ENCODE measurements around the gene GMFB. TPM values are rescaled to one million over a fixed set of nuclear protein-coding genes. Genes with fewer than 3 reads are reported as not detected.
"Not testable (repeated sequence)": the region's sequence is repeated elsewhere in the genome, so short reads cannot be mapped to it uniquely, and the experiment has no call there.

GMFB gene
- total and polyA plus RNA-seq, 9 donors: 36.0 to 66.2 (median 50.4) TPM

DNA sequence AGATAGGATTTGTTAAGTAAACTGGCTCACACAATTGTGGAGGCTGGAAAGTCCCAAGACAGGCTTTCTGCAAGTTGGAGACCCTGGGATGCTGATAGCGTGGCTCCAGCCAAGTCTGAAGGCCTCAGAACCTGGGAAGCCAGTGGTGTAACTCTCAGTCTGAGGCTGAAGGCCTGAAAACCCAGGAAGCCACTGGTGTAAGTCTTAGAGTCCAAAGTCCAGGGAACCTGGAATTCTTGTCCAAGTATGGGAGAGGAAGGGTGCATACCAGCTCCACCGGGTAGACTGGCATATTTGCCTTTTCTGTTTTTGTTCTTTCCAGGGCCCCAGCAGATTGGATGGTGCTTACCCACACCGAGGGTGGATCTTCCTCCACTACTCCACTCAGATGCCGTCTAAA, 18.1 kb downstream of the GMFB start:
- peaks cover 8% of the 10 kb centered on the region for H3K4me1 ChIP-seq (ENCODE audit: control insufficient read depth, insufficient read depth, low read length)
- H3K9me3 ChIP-seq (replicated peaks; ENCODE audit: control insufficient read depth, low read depth, low read length): peaks cover 5% of the 10 kb centered on the region
- no peak overlapping the region for H3K27ac ChIP-seq (ENCODE audit: low read length)
- WGBS (ENCODE audit: insufficient coverage): 82% methylated on average over 2 of the region's 4 CpGs
- no peak for DNase-seq
- no peak overlapping the region for H3K4me3 ChIP-seq (ENCODE audit: low read length)
- peaks cover 7% of the 10 kb centered on the region for H3K36me3 ChIP-seq (ENCODE audit: control insufficient read depth, insufficient read depth, low read length)
- H3K27me3 ChIP-seq (ENCODE audit: control insufficient read depth, insufficient read depth, low read length): no peaks in the 10 kb centered on the region

- no peak for DNase-seq
- no peak overlapping the region for H3K27ac ChIP-seq (ENCODE audit: low read length)
- no peaks in the 10 kb centered on the region for H3K27me3 ChIP-seq (ENCODE audit: control insufficient read depth, insufficient read depth, low read length)
- peaks cover 5% of the 10 kb centered on the region for H3K9me3 ChIP-seq (replicated peaks; ENCODE audit: control insufficient read depth, low read depth, low read length)
- H3K36me3 ChIP-seq (ENCODE audit: control insufficient read depth, insufficient read depth, low read length): peaks cover 2% of the 10 kb centered on the region
- H3K4me1 ChIP-seq (ENCODE audit: control insufficient read depth, insufficient read depth, low read length): peaks cover 8% of the 10 kb centered on the region
- H3K4me3 ChIP-seq (ENCODE audit: low read length): no peak overlapping the region
Observed at GRCh38 chr14:54467280-54467679, 21.5 kb downstream of the GMFB start.

DNA sequence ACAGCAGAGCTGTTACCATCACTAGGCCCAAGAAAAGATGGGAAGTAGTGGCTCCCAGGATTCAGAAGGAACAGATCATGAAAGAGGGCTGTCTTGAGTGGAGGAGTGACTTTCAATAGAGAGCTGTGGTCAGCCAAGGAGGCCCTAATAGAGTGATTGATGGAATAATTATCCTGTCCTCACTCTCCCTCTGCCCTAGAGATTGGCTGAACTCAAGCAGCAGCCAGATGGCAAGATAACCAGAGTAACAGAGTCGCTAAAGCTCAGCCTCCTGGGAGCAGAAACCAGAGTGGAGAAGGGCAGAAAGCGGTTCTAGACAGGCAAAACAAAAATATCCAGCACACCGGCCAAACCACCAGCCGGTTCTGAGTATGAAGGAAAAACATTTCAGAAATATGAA, 23.1 kb downstream of the GMFB start:
- no peak for DNase-seq
- peaks cover 2% of the 10 kb centered on the region for H3K4me1 ChIP-seq (ENCODE audit: control insufficient read depth, insufficient read depth, low read length)
- no CpG with 5 or more reads among the region's 4 CpGs for WGBS (ENCODE audit: insufficient coverage)
- H3K9me3 ChIP-seq (replicated peaks; ENCODE audit: control insufficient read depth, low read depth, low read length): peaks cover 5% of the 10 kb centered on the region
- H3K27me3 ChIP-seq (ENCODE audit: control insufficient read depth, insufficient read depth, low read length): no peaks in the 10 kb centered on the region
- no peaks in the 10 kb centered on the region for H3K36me3 ChIP-seq (ENCODE audit: control insufficient read depth, insufficient read depth, low read length)
- no peak overlapping the region for H3K4me3 ChIP-seq (ENCODE audit: low read length)
- H3K27ac ChIP-seq (ENCODE audit: low read length): no peak overlapping the region

DNA sequence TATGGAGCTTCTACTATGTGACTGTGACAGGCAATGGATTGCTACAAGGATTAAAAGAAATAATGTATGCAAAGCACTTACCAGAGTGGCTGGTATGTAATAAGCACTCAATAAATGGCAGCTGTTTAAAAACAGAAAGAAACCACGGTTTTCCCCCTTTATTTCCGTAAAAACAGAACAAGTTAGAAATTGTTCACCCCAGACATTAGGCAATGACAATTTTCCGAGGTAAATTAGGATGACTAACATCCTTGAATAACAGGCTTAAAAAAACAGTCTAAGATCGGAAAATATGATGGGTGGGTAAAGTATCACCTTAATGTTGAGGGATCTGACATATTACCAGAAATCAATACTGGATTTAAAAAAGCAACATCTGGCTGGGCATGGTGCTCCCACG, 26.7 kb downstream of the GMFB start:
- no peaks in the 10 kb centered on the region for H3K4me1 ChIP-seq (ENCODE audit: control insufficient read depth, insufficient read depth, low read length)
- H3K27ac ChIP-seq (ENCODE audit: low read length): no peak overlapping the region
- H3K27me3 ChIP-seq (ENCODE audit: control insufficient read depth, insufficient read depth, low read length): no peaks in the 10 kb centered on the region
- no peak for DNase-seq
- no peaks in the 10 kb centered on the region for H3K36me3 ChIP-seq (ENCODE audit: control insufficient read depth, insufficient read depth, low read length)
- H3K9me3 ChIP-seq (replicated peaks; ENCODE audit: control insufficient read depth, low read depth, low read length): peaks cover 4% of the 10 kb centered on the region
- WGBS (ENCODE audit: insufficient coverage): no CpG with 5 or more reads among the region's 5 CpGs
- no peak overlapping the region for H3K4me3 ChIP-seq (ENCODE audit: low read length)

GRCh38 chr14:54459106-54459505, 29.7 kb downstream of the GMFB start:
- H3K36me3 ChIP-seq (ENCODE audit: control insufficient read depth, insufficient read depth, low read length): no peaks in the 10 kb centered on the region
- DNase-seq: no peak
- no peaks in the 10 kb centered on the region for H3K27me3 ChIP-seq (ENCODE audit: control insufficient read depth, insufficient read depth, low read length)
- H3K4me1 ChIP-seq (ENCODE audit: control insufficient read depth, insufficient read depth, low read length): no peaks in the 10 kb centered on the region
- no peak overlapping the region for H3K27ac ChIP-seq (ENCODE audit: low read length)
- H3K9me3 ChIP-seq (replicated peaks; ENCODE audit: control insufficient read depth, low read depth, low read length): peaks cover 4% of the 10 kb centered on the region
- 87% methylated on average over 3 of the region's 3 CpGs for WGBS (ENCODE audit: insufficient coverage)
- no peak overlapping the region for H3K4me3 ChIP-seq (ENCODE audit: low read length)

DNA sequence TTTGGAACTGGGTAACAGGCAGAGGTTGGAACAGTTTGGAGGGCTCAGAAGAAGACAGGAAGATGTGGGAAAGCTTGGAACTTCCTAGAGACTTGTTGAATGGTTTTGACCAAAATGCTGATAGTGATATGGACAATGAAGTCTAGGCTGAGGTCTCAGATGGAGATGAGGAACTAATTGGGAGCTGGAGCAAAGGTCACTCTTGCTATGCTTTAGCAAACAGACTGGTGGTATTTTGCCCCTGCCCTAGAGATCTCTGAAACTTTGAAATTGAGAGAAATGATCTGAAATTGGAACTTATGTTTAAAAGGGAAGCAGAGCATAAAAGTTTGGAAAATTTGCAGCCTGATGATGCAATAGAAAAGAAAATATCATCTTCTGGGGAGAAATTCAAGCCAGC, 30.2 kb downstream of the GMFB start:
- not testable (repeated sequence) for H3K27ac ChIP-seq (ENCODE audit: low read length); H3K36me3 ChIP-seq (ENCODE audit: control insufficient read depth, insufficient read depth, low read length); H3K4me3 ChIP-seq (ENCODE audit: low read length); H3K4me1 ChIP-seq (ENCODE audit: control insufficient read depth, insufficient read depth, low read length); H3K9me3 ChIP-seq (replicated peaks; ENCODE audit: control insufficient read depth, low read depth, low read length); H3K27me3 ChIP-seq (ENCODE audit: control insufficient read depth, insufficient read depth, low read length); DNase-seq

DNA sequence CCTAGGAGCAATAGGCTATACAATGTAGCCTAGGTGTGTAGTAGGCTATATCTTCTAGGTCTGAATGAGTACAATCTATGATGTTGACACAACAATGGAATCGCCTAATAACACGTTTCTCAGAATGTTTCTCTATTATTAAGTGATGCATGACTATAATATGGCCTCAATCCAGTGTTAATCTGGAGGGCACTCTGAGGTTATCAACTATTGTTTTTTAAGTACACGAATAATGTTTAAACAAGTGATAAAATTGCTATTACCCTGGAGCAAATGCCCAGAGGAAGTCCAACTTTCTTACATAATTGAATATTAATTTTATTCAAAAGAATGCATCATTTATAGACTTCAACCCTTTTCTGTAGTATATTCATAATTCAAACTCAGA, 31.2 kb downstream of the GMFB start:
- H3K27me3 ChIP-seq (ENCODE audit: control insufficient read depth, insufficient read depth, low read length): no peaks in the 10 kb centered on the region
- no CpG with 5 or more reads among the region's 3 CpGs for WGBS (ENCODE audit: insufficient coverage)
- no peaks in the 10 kb centered on the region for H3K36me3 ChIP-seq (ENCODE audit: control insufficient read depth, insufficient read depth, low read length)
- H3K27ac ChIP-seq (ENCODE audit: low read length): no peak overlapping the region
- no peaks in the 10 kb centered on the region for H3K4me1 ChIP-seq (ENCODE audit: control insufficient read depth, insufficient read depth, low read length)
- peaks cover 4% of the 10 kb centered on the region for H3K9me3 ChIP-seq (replicated peaks; ENCODE audit: control insufficient read depth, low read depth, low read length)
- no peak for DNase-seq
- no peak overlapping the region for H3K4me3 ChIP-seq (ENCODE audit: low read length)

- H3K27me3 ChIP-seq (ENCODE audit: control insufficient read depth, insufficient read depth, low read length); H3K4me1 ChIP-seq (ENCODE audit: control insufficient read depth, insufficient read depth, low read length); H3K27ac ChIP-seq (ENCODE audit: low read length); H3K36me3 ChIP-seq (ENCODE audit: control insufficient read depth, insufficient read depth, low read length); H3K9me3 ChIP-seq (replicated peaks; ENCODE audit: control insufficient read depth, low read depth, low read length); DNase-seq; H3K4me3 ChIP-seq (ENCODE audit: low read length): not testable (repeated sequence)
- WGBS (ENCODE audit: insufficient coverage): no CpG with 5 or more reads among the region's 1 CpG
Observed at GRCh38 chr14:54456820-54457608, 31.8 kb downstream of the GMFB start.

- Histone ChIP-seq H3K36me3 (ENCODE audit: control insufficient read depth, insufficient read depth, low read length) (no peaks in the 10 kb centered on the region), H3K4me3 (ENCODE audit: low read length) (no peak overlapping the region), H3K9me3 (replicated peaks; ENCODE audit: control insufficient read depth, low read depth, low read length) (peaks cover 4% of the 10 kb centered on the region), H3K27ac (ENCODE audit: low read length) (no peak overlapping the region), H3K4me1 (ENCODE audit: control insufficient read depth, insufficient read depth, low read length) (no peaks in the 10 kb centered on the region), H3K27me3 (ENCODE audit: control insufficient read depth, insufficient read depth, low read length) (no peaks in the 10 kb centered on the region)
- no peak for DNase-seq
- no CpG with 5 or more reads among the region's 1 CpG for WGBS (ENCODE audit: insufficient coverage)
Observed at GRCh38 chr14:54455363-54455762, 33.4 kb downstream of the GMFB start.

DNA sequence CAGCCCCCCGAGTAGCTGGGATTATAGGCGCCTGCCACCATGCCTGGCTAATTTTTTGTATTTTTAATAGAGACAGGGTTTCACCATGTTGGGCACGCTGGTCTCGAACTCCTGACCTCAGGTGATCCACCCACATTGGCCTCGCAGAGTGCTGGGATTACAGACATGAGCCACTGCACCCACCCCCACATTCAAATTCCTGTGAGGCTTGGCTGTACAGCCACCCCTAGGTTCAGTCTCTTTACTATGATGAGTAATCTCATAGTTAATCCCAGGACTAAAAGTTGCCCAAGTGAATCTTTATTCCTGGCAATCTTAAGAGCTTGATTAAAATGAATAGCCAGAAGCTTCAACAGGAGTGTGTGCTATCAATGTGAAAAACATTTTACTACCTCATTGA, 34.8 kb downstream of the GMFB start:
- H3K9me3 ChIP-seq (replicated peaks; ENCODE audit: control insufficient read depth, low read depth, low read length); H3K27me3 ChIP-seq (ENCODE audit: control insufficient read depth, insufficient read depth, low read length); H3K27ac ChIP-seq (ENCODE audit: low read length); DNase-seq; H3K36me3 ChIP-seq (ENCODE audit: control insufficient read depth, insufficient read depth, low read length); H3K4me1 ChIP-seq (ENCODE audit: control insufficient read depth, insufficient read depth, low read length); H3K4me3 ChIP-seq (ENCODE audit: low read length): not testable (repeated sequence)
- WGBS (ENCODE audit: insufficient coverage): 80% methylated on average over 1 of the region's 5 CpGs

DNA sequence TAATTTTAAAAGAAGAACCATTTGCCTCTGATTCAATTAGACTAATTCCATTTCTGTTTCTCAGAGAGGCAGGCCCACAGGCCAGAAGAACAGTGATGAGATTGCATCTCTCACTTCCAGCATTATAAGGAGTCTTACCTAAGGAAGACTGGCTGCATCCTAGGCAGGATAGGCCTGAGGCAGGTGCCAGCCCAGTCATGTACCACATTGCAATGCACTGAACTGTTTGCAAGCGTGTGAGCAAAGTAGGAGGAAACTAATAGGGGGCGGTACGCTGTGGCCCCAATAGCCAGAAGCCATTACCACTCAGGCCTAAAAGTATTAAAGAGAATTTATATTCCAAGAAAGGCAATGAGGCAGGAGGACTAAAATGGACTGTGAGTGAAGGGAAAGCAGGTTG, 35.5 kb downstream of the GMFB start:
- no peaks in the 10 kb centered on the region for H3K27me3 ChIP-seq (ENCODE audit: control insufficient read depth, insufficient read depth, low read length)
- WGBS (ENCODE audit: insufficient coverage): no CpG with 5 or more reads among the region's 3 CpGs
- H3K4me3 ChIP-seq (ENCODE audit: low read length): no peak overlapping the region
- no peaks in the 10 kb centered on the region for H3K4me1 ChIP-seq (ENCODE audit: control insufficient read depth, insufficient read depth, low read length)
- H3K36me3 ChIP-seq (ENCODE audit: control insufficient read depth, insufficient read depth, low read length): no peaks in the 10 kb centered on the region
- DNase-seq: no peak
- no peak overlapping the region for H3K27ac ChIP-seq (ENCODE audit: low read length)
- H3K9me3 ChIP-seq (replicated peaks; ENCODE audit: control insufficient read depth, low read depth, low read length): no peaks in the 10 kb centered on the region
